ENCODE measurements around the gene ZBED5.
"Not testable (repeated sequence)": the region's sequence is repeated elsewhere in the genome, so short reads cannot be mapped to it uniquely, and the experiment has no call there.

Gene ZBED5

GRCh38 chr11:10844356-10844755 lies 13.5 kb downstream of the ZBED5 start:
- no peak overlapping the region for H3K4me3 ChIP-seq (replicated peaks; ENCODE audit: low read depth, low read length)
- DNase-seq (ENCODE audit: low read depth) = no peak
- TF ChIP-seq CTCF (IDR thresholded peaks at IDR 0.05; ENCODE audit: low read length, missing control alignments) = no peak

- DNase-seq (ENCODE audit: low read depth) = no peak
- no peak for TF ChIP-seq CTCF (IDR thresholded peaks at IDR 0.05; ENCODE audit: low read length, missing control alignments)
- no peak overlapping the region for H3K4me3 ChIP-seq (replicated peaks; ENCODE audit: low read depth, low read length)
Observed at GRCh38 chr11:10838881-10839280, 19.0 kb downstream of the ZBED5 start.

GRCh38 chr11:10838083-10838482 lies 19.8 kb downstream of the ZBED5 start:
- no peak for TF ChIP-seq CTCF (IDR thresholded peaks at IDR 0.05; ENCODE audit: low read length, missing control alignments)
- DNase-seq (ENCODE audit: low read depth) = no peak
- H3K4me3 ChIP-seq (replicated peaks; ENCODE audit: low read depth, low read length) = no peak overlapping the region

GRCh38 chr11:10836884-10837283 lies 21.0 kb downstream of the ZBED5 start:
- H3K4me3 ChIP-seq (replicated peaks; ENCODE audit: low read depth, low read length); DNase-seq (ENCODE audit: low read depth): not testable (repeated sequence)

GRCh38 chr11:10829139-10829538 lies 28.7 kb downstream of the ZBED5 start:
- no peak for TF ChIP-seq CTCF (IDR thresholded peaks at IDR 0.05; ENCODE audit: low read length, missing control alignments)
- no peak overlapping the region for H3K4me3 ChIP-seq (replicated peaks; ENCODE audit: low read depth, low read length)
- DNase-seq (ENCODE audit: low read depth) = no peak

GRCh38 chr11:10828402-10828801 lies 29.5 kb downstream of the ZBED5 start:
- no peak overlapping the region for H3K4me3 ChIP-seq (replicated peaks; ENCODE audit: low read depth, low read length)
- no peak for TF ChIP-seq CTCF (IDR thresholded peaks at IDR 0.05; ENCODE audit: low read length, missing control alignments)
- DNase-seq (ENCODE audit: low read depth) = no peak

GRCh38 chr11:10824888-10825287 lies 33.0 kb downstream of the ZBED5 start:
- no peak for TF ChIP-seq CTCF (IDR thresholded peaks at IDR 0.05; ENCODE audit: low read length, missing control alignments)
- H3K4me3 ChIP-seq (replicated peaks; ENCODE audit: low read depth, low read length) = no peak overlapping the region

GRCh38 chr11:10823152-10823579 lies 34.7 kb downstream of the ZBED5 start:
- no peak overlapping the region for H3K4me3 ChIP-seq (replicated peaks; ENCODE audit: low read depth, low read length)
- no peak for TF ChIP-seq CTCF (IDR thresholded peaks at IDR 0.05; ENCODE audit: low read length, missing control alignments)
- DNase-seq (ENCODE audit: low read depth) = no peak

More at GRCh38 chr11:10824888-10825287, 33.0 kb downstream of the ZBED5 start:
- DNase-seq (ENCODE audit: low read depth) = no peak

- not testable (repeated sequence) for H3K4me3 ChIP-seq (replicated peaks; ENCODE audit: low read depth, low read length); DNase-seq (ENCODE audit: low read depth)
Observed at GRCh38 chr11:10822491-10822890, 35.4 kb downstream of the ZBED5 start.

All from fibroblast of pulmonary artery (primary cell).